Osteoblast (primary cell): ENCODE results near the gene ANKRD13A. TPM values are rescaled to one million over a fixed set of nuclear protein-coding genes. Genes with fewer than 3 reads are reported as not detected.
"Not testable (repeated sequence)": the region's sequence is repeated elsewhere in the genome, so short reads cannot be mapped to it uniquely, and the experiment has no call there.

Experiments used
- DNase-seq: peaks from one replicate; pipeline ENCODE4 v3.0.0; 2011; ENCODE audit warnings: low spot score, mixed read lengths; ENCODE audit not compliant: insufficient read length; ENCODE audit errors: missing footprints
- H2AFZ ChIP-seq: 2 replicates; pipeline ENCODE4 v1.6.0; 2011; ENCODE audit warnings: mild to moderate bottlenecking, low read length
- H3K27ac ChIP-seq: 2 replicates; pipeline ENCODE4 v1.5.1; 2011; ENCODE audit warnings: mild to moderate bottlenecking, low read depth, low read length, moderate library complexity
- H3K27me3 ChIP-seq: 2 replicates; pipeline ENCODE4 v1.6.0; 2012; ENCODE audit warnings: mild to moderate bottlenecking, control low read depth, inconsistent platforms, low read length, moderate library complexity; ENCODE audit not compliant: insufficient read depth
- H3K36me3 ChIP-seq: 2 replicates; pipeline ENCODE4 v1.5.1; 2011; ENCODE audit warnings: mild to moderate bottlenecking, low read length, control low read depth, moderate library complexity; ENCODE audit not compliant: insufficient read depth
- H3K4me1 ChIP-seq: 2 replicates; pipeline ENCODE4 v1.5.1; 2011; ENCODE audit warnings: mild to moderate bottlenecking, low read length, control low read depth, moderate library complexity; ENCODE audit not compliant: insufficient read depth
- H3K4me2 ChIP-seq: 2 replicates; pipeline ENCODE4 v1.6.0; 2011; ENCODE audit warnings: mild to moderate bottlenecking, low read length; ENCODE audit not compliant: insufficient read depth
- H3K4me3 ChIP-seq: fragments of 200-600 bp; sonication (generic); 3 replicates; pipeline ENCODE4 v1.5.1; 2012; ENCODE audit warnings: mild to moderate bottlenecking, low read length, inconsistent platforms; ENCODE audit not compliant: insufficient read depth
- H3K79me2 ChIP-seq: 2 replicates; pipeline ENCODE4 v1.6.0; 2012; ENCODE audit warnings: mild to moderate bottlenecking, low read length, control low read depth, inconsistent platforms; ENCODE audit not compliant: insufficient read depth
- H3K9me3 ChIP-seq: 2 replicates; pipeline ENCODE4 v1.5.1; 2011; ENCODE audit warnings: low read depth, low read length, control low read depth
- H4K20me1 ChIP-seq: 2 replicates; pipeline ENCODE4 v1.6.0; 2012; ENCODE audit warnings: mild to moderate bottlenecking, low read length, control low read depth; ENCODE audit not compliant: insufficient read depth
- total RNA-seq: library from RNA; depleted of rRNA; stranded (reverse); fragments of >200 nt; gene quantifications from 2 replicates; pipeline ENCODE4 v1.2.3, GENCODE V29; 2012
- TF ChIP-seq, protein P1 (sequence below): IDR thresholded peaks from 2 replicates; pipeline ENCODE4 v1.5.1; 2011; ENCODE audit warnings: mild to moderate bottlenecking, low read depth, low read length, moderate library complexity; ENCODE audit errors: extremely low read depth

ANKRD13A gene
- total RNA-seq, 1 donor = 94.1 TPM

GRCh38 chr12:110059651-110060000, 60.4 kb downstream of the ANKRD13A start:
- Histone ChIP-seq H4K20me1 (no peaks in the 10 kb centered on the region), H3K36me3 (no peaks in the 10 kb centered on the region), H3K27me3 (no peaks in the 10 kb centered on the region), H3K4me2 (no peak overlapping the region), H3K4me1 (peaks cover 18% of the 10 kb centered on the region), H3K9me3 (no peaks in the 10 kb centered on the region), H2AFZ (no peak overlapping the region), H3K79me2 (no peaks in the 10 kb centered on the region), H3K4me3 (no peak overlapping the region), H3K27ac (no peak overlapping the region)
- TF ChIP-seq, protein P1, sequence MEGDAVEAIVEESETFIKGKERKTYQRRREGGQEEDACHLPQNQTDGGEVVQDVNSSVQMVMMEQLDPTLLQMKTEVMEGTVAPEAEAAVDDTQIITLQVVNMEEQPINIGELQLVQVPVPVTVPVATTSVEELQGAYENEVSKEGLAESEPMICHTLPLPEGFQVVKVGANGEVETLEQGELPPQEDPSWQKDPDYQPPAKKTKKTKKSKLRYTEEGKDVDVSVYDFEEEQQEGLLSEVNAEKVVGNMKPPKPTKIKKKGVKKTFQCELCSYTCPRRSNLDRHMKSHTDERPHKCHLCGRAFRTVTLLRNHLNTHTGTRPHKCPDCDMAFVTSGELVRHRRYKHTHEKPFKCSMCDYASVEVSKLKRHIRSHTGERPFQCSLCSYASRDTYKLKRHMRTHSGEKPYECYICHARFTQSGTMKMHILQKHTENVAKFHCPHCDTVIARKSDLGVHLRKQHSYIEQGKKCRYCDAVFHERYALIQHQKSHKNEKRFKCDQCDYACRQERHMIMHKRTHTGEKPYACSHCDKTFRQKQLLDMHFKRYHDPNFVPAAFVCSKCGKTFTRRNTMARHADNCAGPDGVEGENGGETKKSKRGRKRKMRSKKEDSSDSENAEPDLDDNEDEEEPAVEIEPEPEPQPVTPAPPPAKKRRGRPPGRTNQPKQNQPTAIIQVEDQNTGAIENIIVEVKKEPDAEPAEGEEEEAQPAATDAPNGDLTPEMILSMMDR = no peak
- DNase-seq = no peak

DNA sequence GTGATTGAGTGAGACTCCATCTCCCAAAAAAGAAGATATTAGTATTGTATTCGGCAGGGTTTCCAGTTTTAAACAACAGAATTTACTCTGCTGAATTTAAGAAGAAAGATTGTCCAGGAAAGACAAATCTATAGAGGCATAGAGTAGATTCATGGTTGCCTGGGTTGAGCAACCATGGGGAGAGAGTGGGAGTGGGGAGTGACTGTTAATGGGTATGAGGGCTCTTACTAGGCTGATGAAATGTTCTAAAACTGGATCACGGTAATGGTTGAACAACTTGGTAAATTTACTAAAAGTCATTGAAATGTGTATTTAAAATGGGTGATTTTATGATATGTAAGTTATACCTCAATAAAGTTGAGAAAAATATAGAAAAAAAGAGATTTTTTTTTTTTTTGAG, 63.0 kb downstream of the ANKRD13A start:
- peaks cover 5% of the 10 kb centered on the region for H3K4me1 ChIP-seq
- TF ChIP-seq, protein P1 = no peak
- no peak overlapping the region for H3K27ac ChIP-seq
- DNase-seq = no peak
- no peaks in the 10 kb centered on the region for H3K27me3 ChIP-seq
- no peaks in the 10 kb centered on the region for H3K79me2 ChIP-seq
- no peak overlapping the region for H3K4me2 ChIP-seq
- no peak overlapping the region for H3K4me3 ChIP-seq
- H4K20me1 ChIP-seq = no peaks in the 10 kb centered on the region
- H3K36me3 ChIP-seq = no peaks in the 10 kb centered on the region
- H2AFZ ChIP-seq = no peak overlapping the region
- H3K9me3 ChIP-seq = no peaks in the 10 kb centered on the region

GRCh38 chr12:110065540-110065939, 66.3 kb downstream of the ANKRD13A start:
- no peaks in the 10 kb centered on the region for H3K4me1 ChIP-seq
- TF ChIP-seq, protein P1 = no peak
- H4K20me1 ChIP-seq = no peaks in the 10 kb centered on the region
- H3K79me2 ChIP-seq = no peaks in the 10 kb centered on the region
- H2AFZ ChIP-seq = no peak overlapping the region
- no peaks in the 10 kb centered on the region for H3K36me3 ChIP-seq
- no peak overlapping the region for H3K4me3 ChIP-seq
- no peak overlapping the region for H3K4me2 ChIP-seq
- no peaks in the 10 kb centered on the region for H3K27me3 ChIP-seq
- H3K9me3 ChIP-seq = no peaks in the 10 kb centered on the region
- no peak overlapping the region for H3K27ac ChIP-seq
- DNase-seq = no peak

DNA sequence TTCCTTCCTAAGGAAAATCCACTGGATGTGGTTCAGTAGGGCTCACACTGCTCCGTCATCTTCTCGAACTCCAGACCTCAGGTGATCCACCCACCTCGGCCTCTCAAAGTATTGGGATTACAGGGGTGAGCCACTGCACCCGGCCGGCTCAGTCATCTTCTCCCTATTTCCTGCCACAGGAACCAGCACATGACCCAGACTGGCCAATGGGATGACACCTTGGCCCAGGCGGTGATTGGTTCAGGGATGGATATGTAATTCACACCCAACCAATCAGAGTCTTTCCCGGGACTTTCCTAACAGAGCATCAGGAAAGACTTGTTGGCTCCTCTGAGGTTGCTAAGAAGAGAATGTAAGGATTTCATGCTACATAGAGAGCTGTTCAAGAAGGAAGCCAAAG, 68.3 kb downstream of the ANKRD13A start:
- TF ChIP-seq, protein P1 = no peak
- H3K79me2 ChIP-seq = no peaks in the 10 kb centered on the region
- no peak for DNase-seq

GRCh38 chr12:110068115-110068514, 68.9 kb downstream of the ANKRD13A start:
- not testable (repeated sequence) for H3K4me3 ChIP-seq, H3K36me3 ChIP-seq, H3K27ac ChIP-seq, H4K20me1 ChIP-seq, H3K4me1 ChIP-seq, H3K79me2 ChIP-seq, DNase-seq, H2AFZ ChIP-seq, H3K4me2 ChIP-seq, H3K9me3 ChIP-seq, H3K27me3 ChIP-seq

More for the DNA sequence above, 68.3 kb downstream of the ANKRD13A start:
- Histone ChIP-seq H3K4me3 (no peak overlapping the region), H3K4me1 (no peaks in the 10 kb centered on the region), H3K27ac (no peak overlapping the region), H3K4me2 (no peak overlapping the region), H3K36me3 (no peaks in the 10 kb centered on the region), H2AFZ (no peak overlapping the region), H4K20me1 (no peaks in the 10 kb centered on the region), H3K27me3 (no peaks in the 10 kb centered on the region), H3K9me3 (no peaks in the 10 kb centered on the region)
